Type B pancreatic cell (in vitro differentiated cells): ENCODE data around the gene NRIP2. TPM values are rescaled to one million over a fixed set of nuclear protein-coding genes. Genes with fewer than 3 reads are reported as not detected.

ENCODE experiments used
- DNase-seq: peaks from one replicate; pipeline ENCODE4 v3.0.0; 2021; ENCODE audit warnings: mixed read lengths; ENCODE audit not compliant: unreplicated experiment; ENCODE audit errors: extremely low spot score
- H3K27ac Mint-ChIP-seq: 2 replicates; pipeline ENCODE4 v1.8.0; 2021; ENCODE audit warnings: mild to moderate bottlenecking, mixed read lengths
- H3K27me3 Mint-ChIP-seq: 2 replicates; pipeline ENCODE4 v1.8.0; 2021; ENCODE audit warnings: mixed read lengths
- H3K36me3 Mint-ChIP-seq: 2 replicates; pipeline ENCODE4 v1.8.0; 2021; ENCODE audit warnings: mixed read lengths
- H3K4me1 Mint-ChIP-seq: one replicate; pipeline ENCODE4 v1.8.0; 2021; ENCODE audit warnings: mixed read lengths; ENCODE audit not compliant: unreplicated experiment
- H3K4me3 Mint-ChIP-seq: 2 replicates; pipeline ENCODE4 v1.8.0; 2021; ENCODE audit warnings: mild to moderate bottlenecking, mixed read lengths
- H3K9me3 Mint-ChIP-seq: 2 replicates; pipeline ENCODE4 v1.8.0; 2021; ENCODE audit warnings: mixed read lengths
- CTCF ChIP-seq: fragments of 200-600 bp; sonication (generic); conservative IDR thresholded peaks from 2 replicates; pipeline ENCODE4 v1.5.0; 2021; ENCODE audit warnings: antibody characterized with exemption, mild to moderate bottlenecking
- long read RNA-seq: library from polyadenylated mRNA; unstranded; transcript quantifications from one replicate; pipeline ENCODE4 v2.0.0, GENCODE V29; 2020
- total RNA-seq: library from RNA; stranded (reverse); gene quantifications from 2 replicates; pipeline ENCODE4 v1.2.1, GENCODE V29; 2021; ENCODE audit warnings: low replicate concordance

NRIP2 gene
- 1.2 TPM in 1 of 2 replicates, not detected in the other for total RNA-seq
- long read RNA-seq, partial matches to known transcripts: 0 of 6 reads
- long read RNA-seq, other reads (novel, unspliced or antisense): 6 of 6 reads

DNA sequence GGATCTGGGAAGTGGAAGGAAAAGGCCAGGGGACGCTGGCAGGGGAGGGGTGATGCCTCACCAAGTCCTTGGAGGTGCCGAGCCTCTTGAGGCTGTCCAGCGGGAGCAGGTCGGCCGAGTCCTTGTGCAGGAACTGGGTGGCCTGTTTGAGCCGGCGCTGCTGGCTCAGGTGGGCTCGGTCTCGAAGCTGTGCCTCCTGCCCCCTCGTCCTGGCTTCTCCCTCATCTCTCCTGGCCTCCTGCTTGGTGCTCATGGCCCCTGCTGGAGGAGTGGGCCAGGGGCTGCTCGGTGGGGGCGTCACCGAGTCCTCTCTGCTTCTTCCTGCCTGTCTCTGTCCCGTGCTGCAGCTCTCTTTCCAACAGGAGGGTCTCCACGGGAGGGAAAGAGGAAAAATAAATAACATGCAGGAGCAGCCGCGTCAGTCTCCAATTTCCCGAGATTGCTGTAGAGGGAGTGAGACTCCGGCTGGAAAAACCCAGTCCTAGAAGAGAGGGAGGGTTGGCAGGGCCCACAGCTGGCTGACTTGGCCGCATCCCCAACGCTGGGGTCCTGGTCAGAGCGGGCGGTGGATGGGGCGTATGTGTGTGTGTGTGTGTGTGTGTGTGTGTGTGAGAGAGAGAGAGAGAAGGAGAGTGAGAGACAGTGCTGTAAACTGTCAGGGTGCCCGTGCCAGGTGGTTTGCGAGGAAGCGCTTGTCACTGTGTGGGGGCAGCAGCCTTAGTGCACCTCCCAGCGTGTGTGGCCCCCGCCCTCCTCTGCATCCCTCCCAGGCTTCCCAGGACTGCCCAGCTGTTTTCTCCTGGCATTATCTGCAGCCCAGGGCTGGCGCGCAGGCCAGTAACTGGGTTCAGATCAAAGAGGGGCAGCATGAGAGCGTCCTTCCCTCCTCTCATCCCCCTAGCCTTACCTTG lies at the start of gene NRIP2:
NRIP2 (minus strand) TSS at position 455 of the 911 bp plus-strand sequence; CDS start at position 403, 52 bp downstream.
- H3K4me3 Mint-ChIP-seq: peak within 1 kb of the TSS; percentile 65
- TF ChIP-seq CTCF: no peak
- DNase-seq: no peak
- no peaks in the 10 kb centered on the region for H3K9me3 Mint-ChIP-seq
- H3K27me3 Mint-ChIP-seq: peaks cover 6% of the 10 kb centered on the region
- peaks cover 26% of the 10 kb centered on the region for H3K36me3 Mint-ChIP-seq
- H3K27ac Mint-ChIP-seq: peak within 1 kb of the TSS; percentile 66
- peaks cover 21% of the 10 kb centered on the region for H3K4me1 Mint-ChIP-seq

DNA sequence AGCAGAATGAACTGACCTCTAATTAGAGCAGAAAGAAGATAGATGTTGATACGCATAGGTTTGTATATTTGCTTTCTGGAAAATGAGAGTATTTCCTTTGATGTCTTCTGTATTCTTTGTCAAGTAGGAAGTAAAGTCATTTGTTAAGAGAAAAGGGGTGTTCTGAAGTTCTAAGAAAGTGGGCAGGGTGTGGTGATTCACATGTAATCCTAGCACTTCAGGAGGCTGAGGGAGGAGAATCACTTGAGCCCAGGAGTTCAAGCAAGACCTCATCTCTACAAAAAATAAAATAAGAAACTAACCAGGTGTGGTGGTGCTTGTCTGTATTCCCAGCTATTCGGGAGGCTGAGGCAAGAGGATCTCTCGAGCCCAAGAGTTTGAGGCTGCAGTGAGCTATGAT lies 45.0 kb upstream of the NRIP2 start:
- no peak for DNase-seq
- TF ChIP-seq CTCF: no peak
- no peaks in the 10 kb centered on the region for H3K27me3 Mint-ChIP-seq
- peaks cover 13% of the 10 kb centered on the region for H3K4me1 Mint-ChIP-seq
- H3K9me3 Mint-ChIP-seq: no peaks in the 10 kb centered on the region
- H3K36me3 Mint-ChIP-seq: peaks cover 32% of the 10 kb centered on the region
- H3K27ac Mint-ChIP-seq: peak overlapping the region; percentile 5
- H3K4me3 Mint-ChIP-seq: no peak overlapping the region

GRCh38 chr12:2877953-2878732 lies 43.3 kb upstream of the NRIP2 start:
- no peak for TF ChIP-seq CTCF
- Mint-ChIP-seq H3K4me1 (peaks cover 13% of the 10 kb centered on the region), H3K4me3 (peak overlapping the region; percentile 97), H3K9me3 (no peaks in the 10 kb centered on the region), H3K36me3 (peaks cover 28% of the 10 kb centered on the region), H3K27ac (peak overlapping the region; percentile 99), H3K27me3 (no peaks in the 10 kb centered on the region)
- DNase-seq: no peak

DNA sequence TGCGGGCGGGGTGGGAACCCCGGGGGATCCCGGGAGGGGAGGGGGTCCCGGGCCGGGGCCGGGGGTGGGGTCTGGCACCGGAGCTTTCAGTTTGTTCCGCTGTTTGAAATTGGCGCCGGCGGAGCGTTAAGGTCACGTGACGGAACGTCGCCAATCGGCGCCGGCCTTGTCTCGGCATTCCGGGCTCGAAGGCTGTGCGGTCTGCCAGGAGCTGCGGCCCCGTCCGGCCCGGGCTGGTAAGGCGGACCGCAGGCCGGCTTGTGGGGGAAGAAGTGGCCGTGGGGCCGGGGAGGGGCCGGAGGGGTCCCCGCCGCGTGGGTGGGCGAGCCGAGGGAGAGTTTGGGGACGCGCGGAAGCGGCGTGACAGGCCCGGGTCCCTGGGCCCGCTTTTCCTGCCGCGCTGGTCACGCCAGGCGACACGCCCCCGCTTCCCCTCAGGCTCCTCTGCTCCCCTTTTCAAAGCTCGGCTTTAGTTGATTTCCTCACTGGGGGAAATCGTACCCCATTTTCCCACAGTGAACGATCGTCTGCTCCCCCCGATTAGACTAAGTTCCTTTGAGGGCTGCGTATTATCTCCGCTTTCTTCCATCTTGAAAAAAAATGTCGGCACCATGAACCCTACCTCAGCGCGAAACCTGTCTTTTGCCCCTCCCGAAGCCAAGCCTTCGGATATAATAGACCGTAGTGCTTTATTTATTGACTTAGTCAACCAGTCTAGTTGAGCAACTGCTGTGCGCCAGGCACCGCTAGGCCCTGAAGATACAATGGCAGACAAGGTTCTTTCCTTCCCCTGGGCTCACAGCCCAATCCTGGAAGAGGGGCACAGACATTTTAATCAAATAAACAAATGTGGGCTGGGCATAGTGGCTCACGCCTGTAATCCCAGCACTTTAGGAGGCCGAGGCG lies 42.5 kb upstream of the NRIP2 start, which contains the start of the genes FOXM1 and RHNO1:
FOXM1 (minus strand) TSS at position 128 of the 906 bp plus-strand sequence. CDS start 2,696 bp downstream, outside the sequence.
RHNO1 (plus strand) TSS at position 177 of the 906 bp plus-strand sequence. CDS start 8,144 bp downstream, outside the sequence.
- Mint-ChIP-seq H3K4me3 (peak within 1 kb of the TSS; percentile 97), H3K27ac (peak within 1 kb of the TSS; percentile 99), H3K9me3 (no peaks in the 10 kb centered on the region)

More for the DNA sequence above, 42.5 kb upstream of the NRIP2 start, which contains the start of the genes FOXM1 and RHNO1:
- DNase-seq: peak; percentile 92
- Mint-ChIP-seq H3K36me3 (peaks cover 28% of the 10 kb centered on the region), H3K27me3 (no peaks in the 10 kb centered on the region), H3K4me1 (peaks cover 13% of the 10 kb centered on the region)
- TF ChIP-seq CTCF: no peak
